Trophoblast cell (in vitro differentiated cells and primary cell): Measurements from ENCODE around the gene PTK6.

Source experiments
- DNase-seq, 2 donors: peaks; one replicate each; pipeline ENCODE4 v3.0.0-alpha.2; 2016
- H2AFZ ChIP-seq: 2 replicates; pipeline ENCODE4 v1.6.1; 2013; ENCODE audit warnings: low read length, moderate library complexity, mild to moderate bottlenecking; ENCODE audit not compliant: insufficient read depth, poor library complexity
- H2AK5ac ChIP-seq: 2 replicates; pipeline ENCODE4 v1.6.1; 2013; ENCODE audit warnings: mild to moderate bottlenecking, low read length
- H2BK120ac ChIP-seq: 2 replicates; pipeline ENCODE4 v1.6.1; 2013; ENCODE audit warnings: low read length, mild to moderate bottlenecking, moderate library complexity; ENCODE audit not compliant: insufficient read depth, poor library complexity
- H2BK12ac ChIP-seq: 2 replicates; pipeline ENCODE4 v1.6.1; 2013; ENCODE audit warnings: mild to moderate bottlenecking, low read length, moderate library complexity
- H2BK5ac ChIP-seq: 2 replicates; pipeline ENCODE4 v1.6.1; 2013; ENCODE audit warnings: low read length, low read depth, moderate library complexity, mild to moderate bottlenecking; ENCODE audit not compliant: poor library complexity
- H3K14ac ChIP-seq: 2 replicates; pipeline ENCODE4 v1.6.1; 2013; ENCODE audit warnings: mild to moderate bottlenecking, low read length
- H3K18ac ChIP-seq: 2 replicates; pipeline ENCODE4 v1.6.1; 2013; ENCODE audit warnings: mild to moderate bottlenecking, low read length
- H3K23ac ChIP-seq: 2 replicates; pipeline ENCODE4 v1.6.1; 2013; ENCODE audit warnings: low read length
- H3K27ac ChIP-seq: 2 replicates; pipeline ENCODE4 v1.5.1; 2013; ENCODE audit warnings: low read depth, mild to moderate bottlenecking, inconsistent platforms, low read length, moderate library complexity
- H3K27me3 ChIP-seq: 2 replicates; pipeline ENCODE4 v1.6.1; 2013; ENCODE audit warnings: inconsistent platforms, mild to moderate bottlenecking, low read length, moderate library complexity; ENCODE audit not compliant: insufficient read depth
- H3K36me3 ChIP-seq, 2 experiments: 1 replicate in 1 of 2; 2 replicates in 1 of 2; pipeline ENCODE4 v1.6.1; 2013; ENCODE audit warnings: low read length in 2 of 2, mild to moderate bottlenecking in 2 of 2, moderate library complexity in 1 of 2; ENCODE audit not compliant: insufficient read depth in 2 of 2, control insufficient read depth in 1 of 2
- H3K4ac ChIP-seq: 2 replicates; pipeline ENCODE4 v1.6.1; 2013; ENCODE audit warnings: low read depth, mild to moderate bottlenecking, low read length, moderate library complexity
- H3K4me1 ChIP-seq, 2 experiments: 1 replicate in 1 of 2; 2 replicates in 1 of 2; pipeline ENCODE4 v1.6.1; 2013; ENCODE audit warnings: low read length in 2 of 2, mild to moderate bottlenecking in 2 of 2, moderate library complexity in 1 of 2; ENCODE audit not compliant: insufficient read depth in 2 of 2, control insufficient read depth in 1 of 2
- H3K4me2 ChIP-seq: 2 replicates; pipeline ENCODE4 v1.6.1; 2013; ENCODE audit warnings: inconsistent platforms, mild to moderate bottlenecking, low read length, moderate library complexity
- H3K4me3 ChIP-seq: 2 replicates; pipeline ENCODE4 v1.5.1; 2013; ENCODE audit warnings: mild to moderate bottlenecking, low read depth, low read length, inconsistent platforms
- H3K79me1 ChIP-seq: one replicate; pipeline ENCODE4 v1.6.1; 2013; ENCODE audit warnings: low read length
- H3K79me2 ChIP-seq: 2 replicates; pipeline ENCODE4 v1.6.1; 2013; ENCODE audit warnings: low read length, mild to moderate bottlenecking; ENCODE audit not compliant: control insufficient read depth, insufficient read depth, poor library complexity
- H3K9ac ChIP-seq: 2 replicates; pipeline ENCODE4 v1.6.1; 2013; ENCODE audit warnings: mild to moderate bottlenecking, low read length
- H3K9me3 ChIP-seq: 2 replicates; pipeline ENCODE4 v1.6.1; 2013; ENCODE audit warnings: low read depth, mild to moderate bottlenecking, control low read depth, inconsistent platforms, low read length; ENCODE audit not compliant: insufficient read depth
- H4K12ac ChIP-seq: 2 replicates; pipeline ENCODE4 v1.6.1; 2013; ENCODE audit warnings: low read depth, mild to moderate bottlenecking, low read length, moderate library complexity
- H4K8ac ChIP-seq: 2 replicates; pipeline ENCODE4 v1.6.1; 2013; ENCODE audit warnings: low read depth, mild to moderate bottlenecking, low read length, moderate library complexity
- H4K91ac ChIP-seq: one replicate; pipeline ENCODE4 v1.6.1; 2013; ENCODE audit warnings: low read depth, mild to moderate bottlenecking, low read length, moderate library complexity
- WGBS: extraction: QIAGEN DNeasy Blood & Tissue Kit; methylation state at CpG from one replicate; pipeline ENCODE4 v1.1.7; 2013; ENCODE audit warnings: missing lambda C conversion rate; ENCODE audit not compliant: insufficient read length, insufficient coverage; ENCODE audit errors: extremely low coverage; 5-methylcytosine and 5-hydroxymethylcytosine counted together

The PTK6 gene

DNA sequence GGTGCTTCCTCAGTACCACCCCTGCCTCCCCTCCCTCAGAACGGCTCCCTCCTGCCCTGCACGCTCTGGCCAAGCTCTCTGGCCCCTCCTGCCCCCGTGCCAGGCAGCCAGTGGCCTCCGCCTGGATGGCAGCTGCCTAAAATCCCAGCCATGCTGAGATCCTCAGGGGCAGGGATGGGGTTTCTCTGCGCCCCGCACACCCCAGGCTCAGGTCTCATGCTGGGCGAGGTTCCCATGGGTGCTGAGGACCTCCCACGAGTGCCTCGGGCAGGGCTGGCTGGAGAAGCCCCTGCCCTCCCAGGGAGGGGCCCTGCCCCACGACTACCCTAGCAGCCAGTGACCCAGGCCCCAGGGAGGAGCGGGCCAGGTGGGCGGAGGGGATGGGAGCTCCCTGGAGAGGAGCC is 2.7 kb downstream of the PTK6 start:
- no peak overlapping the region for H3K23ac ChIP-seq
- no peaks in the 10 kb centered on the region for H3K79me1 ChIP-seq
- no peak overlapping the region for H3K4me2 ChIP-seq
- H3K4ac ChIP-seq = no peak overlapping the region
- H3K4me3 ChIP-seq = no peak overlapping the region
- H2BK120ac ChIP-seq = no peak overlapping the region
- H2AFZ ChIP-seq = no peak overlapping the region
- H4K12ac ChIP-seq = no peak overlapping the region
- no peaks in the 10 kb centered on the region for H3K79me2 ChIP-seq
- H4K91ac ChIP-seq = no peak overlapping the region
- no peak overlapping the region for H4K8ac ChIP-seq
- no peaks in the 10 kb centered on the region for H3K27me3 ChIP-seq
- no peak overlapping the region for H2BK5ac ChIP-seq
- no peak for DNase-seq
- peaks cover 0 to 2% of the 10 kb centered on the region in 2 experiments for H3K4me1 ChIP-seq
- peaks cover 2% of the 10 kb centered on the region for H3K9me3 ChIP-seq
- no peak overlapping the region for H3K14ac ChIP-seq
- no peak overlapping the region for H3K18ac ChIP-seq
- H3K9ac ChIP-seq = no peak overlapping the region
- no peak overlapping the region for H3K27ac ChIP-seq
- no peaks in the 10 kb centered on the region for H3K36me3 ChIP-seq
- no peak overlapping the region for H2BK12ac ChIP-seq
- H2AK5ac ChIP-seq = no peak overlapping the region
- no CpG with 5 or more reads among the region's 12 CpGs for WGBS

GRCh38 chr20:63533871-63534393 is 3.2 kb downstream of the PTK6 start:
- H4K8ac ChIP-seq = no peak overlapping the region
- no peak overlapping the region for H2AK5ac ChIP-seq
- no peak overlapping the region for H2AFZ ChIP-seq
- H2BK12ac ChIP-seq = no peak overlapping the region
- no peaks in the 10 kb centered on the region for H3K79me1 ChIP-seq
- H3K4me1 ChIP-seq = peaks cover 0 to 2% of the 10 kb centered on the region in 2 experiments
- H3K27me3 ChIP-seq = no peaks in the 10 kb centered on the region
- no peak overlapping the region for H3K27ac ChIP-seq
- H3K18ac ChIP-seq = no peak overlapping the region
- no peak overlapping the region for H3K4me3 ChIP-seq
- H3K9ac ChIP-seq = no peak overlapping the region
- peaks cover 2% of the 10 kb centered on the region for H3K9me3 ChIP-seq
- no peak for DNase-seq
- no peak overlapping the region for H3K23ac ChIP-seq
- no peak overlapping the region for H2BK120ac ChIP-seq
- no peak overlapping the region for H2BK5ac ChIP-seq
- no peak overlapping the region for H3K14ac ChIP-seq
- H3K79me2 ChIP-seq = no peaks in the 10 kb centered on the region
- no peaks in the 10 kb centered on the region for H3K36me3 ChIP-seq
- WGBS = no CpG with 5 or more reads among the region's 28 CpGs
- no peak overlapping the region for H3K4me2 ChIP-seq
- H4K91ac ChIP-seq = no peak overlapping the region
- no peak overlapping the region for H4K12ac ChIP-seq
- no peak overlapping the region for H3K4ac ChIP-seq

GRCh38 chr20:63533388-63533787 is 3.8 kb downstream of the PTK6 start:
- no peak overlapping the region for H3K4me3 ChIP-seq
- no peak overlapping the region for H3K9ac ChIP-seq
- H3K36me3 ChIP-seq = no peaks in the 10 kb centered on the region
- no peak overlapping the region for H4K12ac ChIP-seq
- no peaks in the 10 kb centered on the region for H3K79me2 ChIP-seq
- no peak overlapping the region for H3K14ac ChIP-seq
- no peaks in the 10 kb centered on the region for H3K27me3 ChIP-seq
- H2BK120ac ChIP-seq = no peak overlapping the region
- H3K23ac ChIP-seq = no peak overlapping the region
- no peak overlapping the region for H3K27ac ChIP-seq
- no peak overlapping the region for H2BK12ac ChIP-seq
- no peak overlapping the region for H3K18ac ChIP-seq
- H2BK5ac ChIP-seq = no peak overlapping the region
- no peak overlapping the region for H2AFZ ChIP-seq
- DNase-seq = no peak
- no peaks in the 10 kb centered on the region for H3K79me1 ChIP-seq
- peaks cover 2% of the 10 kb centered on the region for H3K9me3 ChIP-seq
- no peak overlapping the region for H4K91ac ChIP-seq
- no CpG with 5 or more reads among the region's 14 CpGs for WGBS
- no peak overlapping the region for H3K4me2 ChIP-seq
- no peak overlapping the region for H2AK5ac ChIP-seq
- H3K4ac ChIP-seq = no peak overlapping the region
- H4K8ac ChIP-seq = no peak overlapping the region
- peaks cover 0 to 2% of the 10 kb centered on the region in 2 experiments for H3K4me1 ChIP-seq

- Histone ChIP-seq H3K79me2 (no peaks in the 10 kb centered on the region), H4K8ac (no peak overlapping the region), H3K79me1 (no peaks in the 10 kb centered on the region), H3K27ac (no peak overlapping the region), H2AFZ (no peak overlapping the region), H2BK12ac (no peak overlapping the region), H3K9me3 (peaks cover 2% of the 10 kb centered on the region), H3K4me1 (no peaks in the 10 kb centered on the region), H3K23ac (no peak overlapping the region), H2AK5ac (no peak overlapping the region), H3K36me3 (no peaks in the 10 kb centered on the region), H3K18ac (no peak overlapping the region), H4K12ac (no peak overlapping the region), H3K27me3 (no peaks in the 10 kb centered on the region), H2BK120ac (no peak overlapping the region), H3K4ac (no peak overlapping the region), H4K91ac (no peak overlapping the region), H3K9ac (no peak overlapping the region), H3K4me2 (no peak overlapping the region), H2BK5ac (no peak overlapping the region), H3K4me3 (no peak overlapping the region), H3K14ac (no peak overlapping the region)
- no CpG with 5 or more reads among the region's 24 CpGs for WGBS
- no peak for DNase-seq
Measured at GRCh38 chr20:63532449-63532971, 4.7 kb downstream of the PTK6 start.
